ENCODE results near the gene RALGPS1. TPM values are rescaled to one million over a fixed set of nuclear protein-coding genes. Genes with fewer than 3 reads are reported as not detected.

Gene RALGPS1
- total and polyA plus RNA-seq, 8 donors: 4.7 to 150 (median 42.2) TPM

GRCh38 chr9:127095411-127095810 is 180.8 kb downstream of the RALGPS1 start:
- Histone ChIP-seq H3K27ac (peak overlapping the region in 1 of 5 donors; percentile 24), H3K4me1 (peaks cover 0 to 21% (median 1%) of the 10 kb centered on the region in 4 donors), H3K4me3 (no peak overlapping the region), H3K9me3 (no peaks in the 10 kb centered on the region), H3K36me3 (peaks cover 8 to 58% (median 40%) of the 10 kb centered on the region in 4 donors), H3K27me3 (no peaks in the 10 kb centered on the region)
- 79 to 91% (median 84%) methylated on average over 5 of the region's 5 CpGs for WGBS, 5 donors
- DNase-seq: peak in 1 of 2 donors; percentile 75
- intact Hi-C loops (cut with DNase I; ENCODE audit: low total_unique reads): no loop called here
- no peak for TF ChIP-seq POLR2A (IDR thresholded peaks at IDR 0.05)
- no peak for TF ChIP-seq POLR2AphosphoS5 (IDR thresholded peaks at IDR 0.05)
- no peak for TF ChIP-seq CTCF (IDR thresholded peaks at IDR 0.05)

DNA sequence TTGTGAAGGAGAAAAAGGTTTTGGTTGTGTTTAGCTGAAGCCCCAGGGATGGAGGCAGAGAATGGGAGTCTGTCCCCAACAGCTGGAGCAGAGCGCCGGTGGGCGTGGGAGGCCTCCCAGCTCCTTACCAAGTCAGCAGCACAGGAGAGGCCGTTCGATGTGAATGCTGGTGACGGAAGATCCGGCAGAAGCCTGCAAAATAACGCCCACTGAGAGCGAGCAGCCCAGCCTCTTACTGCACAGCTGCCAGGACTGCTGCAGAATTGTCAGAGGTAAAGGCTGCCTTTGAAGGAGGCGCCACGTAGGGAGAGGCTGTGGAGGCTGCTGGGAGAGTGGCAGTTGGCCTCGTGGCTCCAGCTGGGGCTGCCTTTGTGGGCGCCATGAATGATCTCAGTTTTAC is 181.6 kb downstream of the RALGPS1 start:
- intact Hi-C loops (cut with DNase I; ENCODE audit: low total_unique reads): no loop called here
- 91 to 94% (median 92%) methylated on average over 13 of the region's 13 CpGs for WGBS, 5 donors
- H3K9me3 ChIP-seq: no peaks in the 10 kb centered on the region
- peaks cover 0 to 19% (median 0%) of the 10 kb centered on the region in 4 donors for H3K4me1 ChIP-seq
- H3K27ac ChIP-seq: peak overlapping the region in 1 of 5 donors; percentile 24
- peaks cover 6 to 50% (median 33%) of the 10 kb centered on the region in 4 donors for H3K36me3 ChIP-seq
- no peak overlapping the region for H3K4me3 ChIP-seq
- H3K27me3 ChIP-seq: no peaks in the 10 kb centered on the region
- TF ChIP-seq POLR2A (IDR thresholded peaks at IDR 0.05): no peak
- TF ChIP-seq EP300 (IDR thresholded peaks at IDR 0.05): no peak
- TF ChIP-seq CTCF (IDR thresholded peaks at IDR 0.05): no peak
- TF ChIP-seq POLR2AphosphoS5 (IDR thresholded peaks at IDR 0.05): no peak
- DNase-seq: peak in 1 of 2 donors; percentile 58

GRCh38 chr9:127097683-127098082 is 183.1 kb downstream of the RALGPS1 start:
- H3K27me3 ChIP-seq: no peaks in the 10 kb centered on the region
- TF ChIP-seq EP300 (IDR thresholded peaks at IDR 0.05): no peak
- no peak for TF ChIP-seq CTCF (IDR thresholded peaks at IDR 0.05)
- no peak for TF ChIP-seq POLR2A (IDR thresholded peaks at IDR 0.05)
- no peak for TF ChIP-seq POLR2AphosphoS5 (IDR thresholded peaks at IDR 0.05)
- H3K9me3 ChIP-seq: no peaks in the 10 kb centered on the region
- H3K36me3 ChIP-seq: peaks cover 0 to 36% (median 18%) of the 10 kb centered on the region in 4 donors
- 91 to 96% (median 93%) methylated on average over 5 of the region's 5 CpGs for WGBS, 5 donors
- no peak overlapping the region for H3K4me3 ChIP-seq
- peak overlapping the region in 1 of 5 donors; percentile 78 for H3K27ac ChIP-seq
- intact Hi-C loops (cut with DNase I; ENCODE audit: low total_unique reads): no loop called here
- peaks cover 0 to 26% (median 0%) of the 10 kb centered on the region in 4 donors for H3K4me1 ChIP-seq
- no peak for DNase-seq

DNA sequence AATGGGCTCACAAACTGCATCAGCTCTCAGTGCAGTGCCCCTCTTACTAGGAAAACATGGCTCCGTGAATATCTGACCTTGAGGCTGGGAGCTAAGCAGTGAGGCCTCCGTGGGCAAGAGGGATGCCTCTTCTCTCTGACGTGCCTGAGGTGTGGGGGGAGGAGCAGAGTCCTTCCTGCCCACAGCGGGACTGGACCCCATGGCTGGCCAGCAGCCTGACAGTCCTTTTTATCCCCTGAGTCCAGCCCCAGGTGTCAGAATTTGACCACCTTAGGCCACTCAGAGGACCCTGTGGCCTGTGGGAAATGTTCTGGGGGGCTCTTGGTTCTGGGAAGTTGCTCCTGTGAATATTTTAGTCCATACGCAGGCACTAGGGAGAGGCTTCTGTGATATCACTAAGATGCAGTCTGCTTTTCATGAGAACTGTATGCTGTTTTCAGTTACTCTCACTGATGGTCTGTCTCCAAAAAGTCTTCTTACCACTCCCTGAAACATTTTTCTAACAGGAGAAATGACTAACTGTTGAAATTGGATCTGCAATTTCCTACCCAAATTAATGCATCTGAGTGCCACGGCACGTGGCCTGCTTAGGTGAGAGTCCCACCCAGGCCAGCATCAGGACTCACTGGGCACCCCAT is 184.5 kb downstream of the RALGPS1 start:
- 71 to 96% (median 88%) methylated on average over 7 of the region's 7 CpGs for WGBS, 5 donors
- peaks cover 0 to 27% (median 6%) of the 10 kb centered on the region in 4 donors for H3K36me3 ChIP-seq
- TF ChIP-seq POLR2AphosphoS5 (IDR thresholded peaks at IDR 0.05) (no peak), EP300 (IDR thresholded peaks at IDR 0.05) (no peak), POLR2A (IDR thresholded peaks at IDR 0.05) (no peak), CTCF (IDR thresholded peaks at IDR 0.05) (no peak)

More for the DNA sequence above, 184.5 kb downstream of the RALGPS1 start:
- Histone ChIP-seq H3K27ac (peak overlapping the region in 3 of 5 donors; percentile 9 to 78 (median 63)), H3K9me3 (no peaks in the 10 kb centered on the region), H3K4me3 (no peak overlapping the region), H3K4me1 (peaks cover 0 to 40% (median 7%) of the 10 kb centered on the region in 4 donors), H3K27me3 (no peaks in the 10 kb centered on the region)
- intact Hi-C loops (cut with DNase I; ENCODE audit: low total_unique reads): no loop called here
- DNase-seq: no peak
